GM23248 (cell line): ENCODE results near the gene CHCHD1. TPM values are rescaled to one million over a fixed set of nuclear protein-coding genes. Genes with fewer than 3 reads are reported as not detected.

Experiments
- DNase-seq: peaks from one replicate; pipeline ENCODE4 v3.0.0-alpha.2; 2015
- H2AFZ ChIP-seq: fragments of 200-600 bp; sonication (generic); 2 replicates; pipeline ENCODE4 v1.6.1; 2016; ENCODE audit warnings: antibody characterized with exemption
- H3F3A ChIP-seq: fragments of 200-600 bp; sonication (generic); 2 replicates; pipeline ENCODE4 v1.6.1; 2016; ENCODE audit warnings: mild to moderate bottlenecking, antibody characterized with exemption, mixed run types; ENCODE audit not compliant: insufficient read depth
- H3K27ac ChIP-seq: fragments of 200-600 bp; sonication (generic); 2 replicates; pipeline ENCODE4 v1.5.1; 2016; ENCODE audit warnings: mild to moderate bottlenecking
- H3K27me3 ChIP-seq: fragments of 200-600 bp; sonication (generic); replicated peaks from 2 replicates; pipeline ENCODE4 v1.6.1; 2016; ENCODE audit warnings: mild to moderate bottlenecking; ENCODE audit not compliant: insufficient read depth
- H3K36me3 ChIP-seq: fragments of 200-600 bp; sonication (generic); 2 replicates; pipeline ENCODE4 v1.6.1; 2016; ENCODE audit warnings: low read depth, mild to moderate bottlenecking
- H3K4me1 ChIP-seq: fragments of 200-600 bp; sonication (generic); 2 replicates; pipeline ENCODE4 v1.6.1; 2016; ENCODE audit warnings: mild to moderate bottlenecking; ENCODE audit not compliant: insufficient read depth
- H3K4me2 ChIP-seq: fragments of 200-600 bp; sonication (generic); one replicate; pipeline ENCODE4 v1.6.1; 2016; ENCODE audit warnings: mild to moderate bottlenecking; ENCODE audit not compliant: unreplicated experiment
- H3K4me3 ChIP-seq: fragments of 200-600 bp; sonication (generic); 2 replicates; pipeline ENCODE4 v1.5.1; 2016; ENCODE audit warnings: mild to moderate bottlenecking
- H3K79me2 ChIP-seq: fragments of 200-600 bp; sonication (generic); 2 replicates; pipeline ENCODE4 v1.6.1; 2016; ENCODE audit warnings: mild to moderate bottlenecking; ENCODE audit not compliant: insufficient read depth
- H3K9ac ChIP-seq: fragments of 200-600 bp; sonication (generic); 2 replicates; pipeline ENCODE4 v1.6.1; 2016; ENCODE audit warnings: mild to moderate bottlenecking
- H3K9me2 ChIP-seq: fragments of 200-600 bp; sonication (generic); 2 replicates; pipeline ENCODE4 v1.6.1; 2016; ENCODE audit warnings: mixed run types, mild to moderate bottlenecking, moderate library complexity; ENCODE audit not compliant: insufficient read depth
- H3K9me3 ChIP-seq: fragments of 200-600 bp; sonication (generic); one replicate; pipeline ENCODE4 v1.6.1; 2017; ENCODE audit warnings: low read depth
- H4K20me1 ChIP-seq: fragments of 200-600 bp; sonication (generic); 2 replicates; pipeline ENCODE4 v1.6.0; 2016; ENCODE audit not compliant: insufficient read depth
- EZH2 ChIP-seq: fragments of 200-600 bp; sonication (generic); IDR thresholded peaks from 2 replicates; pipeline ENCODE4 v1.6.1; 2018; ENCODE audit warnings: antibody characterized with exemption, mild to moderate bottlenecking; ENCODE audit not compliant: insufficient read depth, poor library complexity, severe bottlenecking
- EZH2phosphoT487 ChIP-seq: fragments of 200-600 bp; sonication (generic); IDR thresholded peaks from 2 replicates; pipeline ENCODE4 v1.6.1; 2018; ENCODE audit warnings: antibody characterized with exemption, moderate library complexity, mild to moderate bottlenecking, low read depth; ENCODE audit not compliant: insufficient read depth
- WGBS, 2 experiments: methylation state at CpG; one replicate each; pipeline ENCODE4 v1.1.6; 2015 to 2017; ENCODE audit warnings: low lambda C conversion rate in 2 of 2, low coverage in 1 of 2; ENCODE audit errors: missing lambda C conversion rate in 2 of 2; 5-methylcytosine and 5-hydroxymethylcytosine counted together
- in situ Hi-C: fragments of 300-500 bp; cut with MboI; formaldehyde crosslinking; loops from 2 replicates; pipeline ENCODE4 v1.15.0; 2020
- polyA plus RNA-seq: library from polyadenylated mRNA; unstranded; fragments of >200 nt; fragmentation: Nextera tagmentation; extraction: Ambion mirVana; gene quantifications from 2 replicates; pipeline ENCODE4 v1.2.1, GENCODE V29; 2016
- total RNA-seq: library from RNA; depleted of rRNA; stranded (reverse); fragments of >200 nt; shearing (Covaris generic); gene quantifications from 2 replicates; pipeline ENCODE4 v1.2.3, GENCODE V29; 2014

Gene CHCHD1
- total and polyA plus RNA-seq, 2 experiments from 2014 or later: 23.1 to 73.0 TPM

DNA sequence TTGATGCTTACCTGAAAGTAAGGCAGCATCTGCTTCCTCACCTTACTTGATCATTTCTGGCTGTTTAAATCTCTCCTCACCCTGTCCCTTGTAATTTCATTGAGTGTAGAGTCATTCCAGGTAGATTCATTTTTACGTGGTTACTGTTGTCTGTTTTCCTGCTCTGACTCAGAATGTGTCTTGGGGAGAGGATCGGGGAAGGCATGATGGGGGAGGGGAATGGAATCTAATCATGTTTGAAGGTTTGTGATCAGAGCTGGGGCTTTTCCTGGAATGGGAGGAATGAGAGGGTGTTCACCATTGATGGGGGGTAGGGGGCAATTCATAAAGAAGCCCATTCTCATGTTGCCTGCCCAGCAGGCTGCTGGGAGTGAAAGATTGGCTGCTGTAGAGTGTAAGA, 18.9 kb upstream of the CHCHD1 start:
- H3K4me2 ChIP-seq: no peak overlapping the region
- peaks cover 79% of the 10 kb centered on the region for H3K36me3 ChIP-seq
- no peaks in the 10 kb centered on the region for H3K9me2 ChIP-seq
- H3F3A ChIP-seq: peaks cover 28% of the 10 kb centered on the region
- H3K4me1 ChIP-seq: peaks cover 17% of the 10 kb centered on the region
- H2AFZ ChIP-seq: no peak overlapping the region
- 3% methylated on average over 2 of the region's 2 CpGs for WGBS, 2 experiments
- H3K27me3 ChIP-seq: no peaks in the 10 kb centered on the region
- H4K20me1 ChIP-seq: peaks cover 5% of the 10 kb centered on the region; the same call in 1 of the 2 replicates
- H3K79me2 ChIP-seq: peaks cover 65% of the 10 kb centered on the region
- peak overlapping the region; percentile 41 for H3K27ac ChIP-seq
- DNase-seq: peak; percentile 71
- in situ Hi-C loops: no loop called here
- no peaks in the 10 kb centered on the region for H3K9me3 ChIP-seq
- H3K9ac ChIP-seq: 0 out of 2 replicates have a peak overlapping the region, but pooled peaks have one; percentile 2
- H3K4me3 ChIP-seq: peak overlapping the region; percentile 13; the same call in 1 of the 2 replicates
- no peak for TF ChIP-seq EZH2phosphoT487
- TF ChIP-seq EZH2: no peak

DNA sequence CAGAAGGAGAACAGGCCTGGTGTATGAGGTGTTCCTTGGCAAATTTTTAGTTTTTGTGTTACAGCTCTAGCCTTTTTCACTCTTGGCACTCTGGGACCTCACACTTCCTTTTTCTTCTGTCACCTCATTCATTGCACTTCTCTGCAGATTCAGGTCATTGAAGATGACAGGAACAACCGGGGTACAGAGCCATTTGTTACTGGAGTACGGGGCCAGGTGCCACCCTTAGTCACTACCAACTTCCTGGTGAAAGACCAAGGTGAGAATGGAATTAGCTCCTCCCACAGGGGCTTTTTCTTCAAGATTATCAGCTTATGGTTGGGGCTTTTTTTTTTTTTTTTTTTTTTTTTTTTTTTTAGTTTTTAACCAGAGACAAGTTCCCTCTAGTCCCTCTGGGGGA, 18.5 kb upstream of the CHCHD1 start:
- TF ChIP-seq EZH2phosphoT487 (no peak), EZH2 (no peak)
- Histone ChIP-seq H2AFZ (no peak overlapping the region), H3K9me2 (no peaks in the 10 kb centered on the region), H3K27me3 (no peaks in the 10 kb centered on the region), H3K79me2 (peaks cover 62% of the 10 kb centered on the region), H3K9ac (no peak overlapping the region), H3K4me2 (no peak overlapping the region), H3F3A (peaks cover 32% of the 10 kb centered on the region), H3K9me3 (no peaks in the 10 kb centered on the region), H3K27ac (peak overlapping the region; percentile 41), H4K20me1 (peaks cover 1% of the 10 kb centered on the region; the same call in 1 of the 2 replicates), H3K4me3 (no peak overlapping the region), H3K36me3 (peaks cover 81% of the 10 kb centered on the region), H3K4me1 (peaks cover 17% of the 10 kb centered on the region)
- 56 to 63% methylated on average over 2 of the region's 2 CpGs for WGBS, 2 experiments
- DNase-seq: peak; percentile 42
- in situ Hi-C loops: no loop called here

DNA sequence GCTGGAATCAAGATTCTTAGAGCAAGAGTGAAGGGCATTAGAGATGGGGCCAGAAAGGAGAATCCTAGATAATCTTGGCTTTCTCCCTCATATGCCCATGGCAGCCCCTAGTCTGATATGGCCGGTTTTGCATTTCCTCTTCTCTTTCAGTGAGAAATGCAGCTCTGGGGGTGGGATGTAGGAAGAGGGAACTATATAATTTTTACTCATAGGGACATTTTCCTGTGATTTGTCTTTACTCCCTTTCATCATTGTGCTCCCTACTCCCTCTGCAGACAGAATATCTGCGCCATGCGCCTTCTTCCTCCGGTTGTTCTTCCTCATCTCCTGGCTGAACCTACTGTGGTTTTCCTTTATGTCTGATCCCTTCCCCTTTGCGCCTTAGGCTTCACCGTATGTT, 16.8 kb upstream of the CHCHD1 start:
- no peaks in the 10 kb centered on the region; the same call in 1 of the 2 replicates for H4K20me1 ChIP-seq
- peaks cover 54% of the 10 kb centered on the region for H3K79me2 ChIP-seq
- peaks cover 48% of the 10 kb centered on the region for H3F3A ChIP-seq
- no peak overlapping the region for H3K27ac ChIP-seq
- no peak overlapping the region for H3K4me3 ChIP-seq
- no peak overlapping the region for H3K4me2 ChIP-seq
- in situ Hi-C loops: no loop called here
- WGBS, 2 experiments: 95 to 98% methylated on average over 6 of the region's 6 CpGs
- H3K4me1 ChIP-seq: peaks cover 17% of the 10 kb centered on the region
- TF ChIP-seq EZH2phosphoT487: no peak
- no peak for TF ChIP-seq EZH2
- no peak overlapping the region for H3K9ac ChIP-seq
- H3K9me3 ChIP-seq: no peaks in the 10 kb centered on the region
- no peak overlapping the region for H2AFZ ChIP-seq
- no peaks in the 10 kb centered on the region for H3K9me2 ChIP-seq
- peaks cover 79% of the 10 kb centered on the region for H3K36me3 ChIP-seq
- DNase-seq: no peak
- no peaks in the 10 kb centered on the region for H3K27me3 ChIP-seq

DNA sequence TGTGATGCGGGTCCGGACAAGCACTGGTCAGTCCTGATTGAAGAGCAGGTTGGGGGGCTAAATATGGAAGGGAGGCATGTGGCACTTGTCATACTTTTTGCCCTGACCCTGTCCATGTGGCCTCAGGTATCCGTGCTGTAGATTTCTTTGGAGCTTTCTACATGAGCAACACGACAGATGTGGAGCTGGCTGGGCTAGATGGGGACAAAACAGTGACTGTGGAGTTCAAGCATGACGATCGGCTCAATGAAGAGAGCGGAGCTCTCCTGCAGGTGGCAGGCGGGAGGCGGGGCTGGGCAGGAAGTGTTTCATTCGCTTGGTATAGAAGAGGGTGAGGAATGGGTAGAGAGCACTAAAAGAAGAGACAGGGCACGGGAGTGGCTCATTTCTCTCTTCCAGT, 13.0 kb upstream of the CHCHD1 start:
- Histone ChIP-seq H3K9me2 (no peaks in the 10 kb centered on the region), H4K20me1 (no peaks in the 10 kb centered on the region), H3K4me2 (no peak overlapping the region), H3K9me3 (no peaks in the 10 kb centered on the region), H3K79me2 (peaks cover 36% of the 10 kb centered on the region), H3F3A (peaks cover 49% of the 10 kb centered on the region), H3K9ac (no peak overlapping the region), H3K4me3 (no peak overlapping the region), H3K36me3 (peaks cover 61% of the 10 kb centered on the region), H2AFZ (no peak overlapping the region), H3K4me1 (peaks cover 6% of the 10 kb centered on the region), H3K27me3 (no peaks in the 10 kb centered on the region), H3K27ac (no peak overlapping the region)
- 76 to 79% methylated on average over 11 of the region's 11 CpGs for WGBS, 2 experiments
- no peak for DNase-seq
- in situ Hi-C loops: no loop called here
- TF ChIP-seq EZH2 (no peak), EZH2phosphoT487 (no peak)

DNA sequence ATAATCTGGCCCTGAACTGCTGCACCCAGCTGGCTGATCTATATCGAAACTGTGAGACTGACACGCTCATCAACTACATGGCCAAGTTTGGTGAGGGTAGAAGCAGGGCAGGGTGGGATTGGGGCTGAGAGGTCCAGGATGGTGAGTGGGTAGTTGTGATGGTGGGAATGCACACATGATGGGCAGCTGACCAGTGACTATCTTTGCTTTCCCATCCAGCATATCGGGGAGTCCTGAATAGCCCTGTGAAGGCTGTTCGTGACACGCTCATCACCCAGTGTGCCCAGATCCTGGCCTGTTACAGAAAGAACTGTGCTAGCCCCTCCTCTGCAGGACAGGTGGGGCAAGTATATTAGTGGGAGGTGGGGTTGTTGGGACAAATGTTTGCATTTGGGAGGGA, 12.5 kb upstream of the CHCHD1 start:
- Histone ChIP-seq H3K79me2 (peaks cover 36% of the 10 kb centered on the region), H3K4me3 (no peak overlapping the region), H3K9ac (no peak overlapping the region), H2AFZ (no peak overlapping the region), H3K4me1 (peaks cover 10% of the 10 kb centered on the region), H3K27me3 (no peaks in the 10 kb centered on the region), H3K9me3 (no peaks in the 10 kb centered on the region), H3K27ac (no peak overlapping the region), H3K4me2 (no peak overlapping the region), H3F3A (peaks cover 52% of the 10 kb centered on the region), H4K20me1 (no peaks in the 10 kb centered on the region), H3K9me2 (no peaks in the 10 kb centered on the region), H3K36me3 (peaks cover 58% of the 10 kb centered on the region)
- in situ Hi-C loops: no loop called here
- DNase-seq: no peak
- WGBS, 2 experiments: 91% methylated on average over 5 of the region's 5 CpGs
- TF ChIP-seq EZH2: no peak
- TF ChIP-seq EZH2phosphoT487: no peak
